K562 (cell line): ENCODE measurements around the gene MACF1. TPM values are rescaled to one million over a fixed set of nuclear protein-coding genes. Genes with fewer than 3 reads are reported as not detected.

Source experiments
- EP300 ChIP-seq: IDR thresholded peaks from 2 replicates; pipeline ENCODE4 v1.6.1; 2012; ENCODE audit warnings: low read length, improper control_type of control experiment
- ETV1 ChIP-seq: fragments of 450-650 bp; conservative IDR thresholded peaks from 2 replicates; pipeline ENCODE4 v1.6.1; 2016; ENCODE audit warnings: missing genetic modification characterization, control low read depth, low read depth, missing compliant biosample characterization
- FOXK2 ChIP-seq, 2 experiments: fragments of 450-650 bp; IDR thresholded peaks in 1 of 2; conservative IDR thresholded peaks in 1 of 2; 2 replicates each; pipeline ENCODE4 v1.6.1; 2016; ENCODE audit warnings: low read depth in 2 of 2, mild to moderate bottlenecking in 1 of 2
- GABPB2 ChIP-seq: fragments of 250-450 bp; sonication (Bioruptor Pico); conservative IDR thresholded peaks from 2 replicates; pipeline ENCODE4 v1.5.1; 2021; ENCODE audit warnings: mild to moderate bottlenecking
- GTF2F1 ChIP-seq: IDR thresholded peaks from 2 replicates; pipeline ENCODE4 v1.6.1; 2011; ENCODE audit warnings: low read depth, low read length, improper control_type of control experiment
- KDM5B ChIP-seq: fragments of 200-600 bp; sonication (generic); IDR thresholded peaks from 2 replicates; pipeline ENCODE4 v1.6.1; 2012; ENCODE audit warnings: low read depth, mild to moderate bottlenecking, moderate library complexity, low read length, control low read depth, inconsistent platforms; ENCODE audit not compliant: insufficient replicate concordance
- NFIC ChIP-seq: fragments of 450-650 bp; IDR thresholded peaks from 2 replicates; pipeline ENCODE4 v1.6.1; 2017; ENCODE audit warnings: mild to moderate bottlenecking, inconsistent platforms
- RCOR1 ChIP-seq, 2 experiments: IDR thresholded peaks; 2 replicates each; pipeline ENCODE4 v1.6.1; 2012; ENCODE audit warnings: low read depth in 2 of 2, low read length in 2 of 2, borderline replicate concordance in 1 of 2, improper control_type of control experiment in 1 of 2
- TCF3 ChIP-seq: sonication (generic); formaldehyde crosslinking; IDR thresholded peaks from 2 replicates; pipeline ENCODE4 v1.4.0; 2020; ENCODE audit warnings: mild to moderate bottlenecking, missing genetic modification reagents
- TFAM ChIP-seq: fragments of 250-450 bp; sonication (Bioruptor Pico); conservative IDR thresholded peaks from 2 replicates; pipeline ENCODE4 v1.5.0; 2021; ENCODE audit warnings: mild to moderate bottlenecking, moderate library complexity
- TGIF2 ChIP-seq: sonication (generic); formaldehyde crosslinking; IDR thresholded peaks from 2 replicates; pipeline ENCODE4 v1.8.1; 2022; ENCODE audit warnings: mild to moderate bottlenecking, missing genetic modification reagents, moderate library complexity
- TOE1 ChIP-seq, 2 experiments: fragments of 450-650 bp in 1 of 2; sonication (generic) in 1 of 2; formaldehyde crosslinking in 1 of 2; IDR thresholded peaks; 2 replicates each; pipeline versions ENCODE4 v1.7.1 to v1.8.0; 2016 to 2022; ENCODE audit warnings: borderline replicate concordance in 2 of 2, mild to moderate bottlenecking in 2 of 2, antibody characterized with exemption in 1 of 2, inconsistent platforms in 1 of 2, low read depth in 1 of 2, missing genetic modification reagents in 1 of 2, moderate library complexity in 1 of 2
- ZNF644 ChIP-seq: fragments of 200-800 bp; sonication (Bioruptor generic); IDR thresholded peaks from 2 replicates; pipeline ENCODE4 v1.6.1; 2016; ENCODE audit warnings: low read depth, missing genetic modification characterization, missing compliant biosample characterization
- ZNF696 ChIP-seq: fragments of 250-450 bp; sonication (Bioruptor Pico); conservative IDR thresholded peaks from 2 replicates; pipeline ENCODE4 v1.4.0; 2020; ENCODE audit warnings: mild to moderate bottlenecking, moderate library complexity
- polyA plus RNA-seq, 8 experiments: library from polyadenylated mRNA; depleted of rRNA in 4 of 8; stranded (reverse) in 5 of 8; unstranded in 3 of 8; fragments of >200 nt; fragmentation: Nextera tagmentation in 2 of 8; fragmentation: Illumina TruSeq in 1 of 8; extraction: Ambion mirVana in 2 of 8; extraction: Trizol in 1 of 8; gene quantifications; 2 replicates each; pipeline versions ENCODE4 v1.2.1 to v1.2.3, GENCODE V29; 2011 to 2014; ENCODE audit warnings: inconsistent platforms in 1 of 8, missing spikeins in 1 of 8
- total RNA-seq, 7 experiments: library from RNA; depleted of rRNA in 6 of 7; stranded (reverse); fragments of >200 nt in 6 of 7; fragmentation: Illumina TruSeq in 2 of 7; extraction: Trizol in 2 of 7; gene quantifications; 2 replicates each; pipeline versions ENCODE4 v1.2.1 to v1.2.3, GENCODE V29; 2011 to 2021; ENCODE audit warnings: low replicate concordance in 1 of 7
- TF ChIP-seq, protein P1 (sequence below), 2 experiments: fragments of 200-800 bp in 1 of 2; sonication (Bioruptor generic) in 1 of 2; sonication (generic) in 1 of 2; formaldehyde crosslinking in 1 of 2; IDR thresholded peaks in 1 of 2; conservative IDR thresholded peaks in 1 of 2; 2 replicates each; pipeline versions ENCODE4 v1.5.0 to v1.6.1; 2016 to 2020; ENCODE audit warnings: missing compliant biosample characterization in 1 of 2, missing genetic modification characterization in 1 of 2, missing genetic modification reagents in 1 of 2
- TF ChIP-seq, protein P2 (sequence below): fragments of 450-650 bp; IDR thresholded peaks from 2 replicates; pipeline ENCODE4 v1.6.1; 2014; ENCODE audit warnings: low read depth, mild to moderate bottlenecking, moderate library complexity, borderline replicate concordance
- TF ChIP-seq, protein P3 (sequence below), 2 experiments: fragments of 150-350 bp in 1 of 2; IDR thresholded peaks; 2 replicates each; pipeline ENCODE4 v1.6.1; 2012 to 2016; ENCODE audit warnings: low read depth in 2 of 2, low read length in 2 of 2, mild to moderate bottlenecking in 1 of 2, moderate library complexity in 1 of 2
- TF ChIP-seq, protein P4 (sequence below): IDR thresholded peaks from 2 replicates; pipeline ENCODE4 v1.6.1; 2016; ENCODE audit warnings: missing genetic modification characterization, missing compliant biosample characterization

MACF1 gene
- total and polyA plus RNA-seq, 9 of the 15 experiments (the other 6 are each of a cell fraction or from before 2014, with no cell fraction given): 13.2 to 232 (median 112) TPM

DNA sequence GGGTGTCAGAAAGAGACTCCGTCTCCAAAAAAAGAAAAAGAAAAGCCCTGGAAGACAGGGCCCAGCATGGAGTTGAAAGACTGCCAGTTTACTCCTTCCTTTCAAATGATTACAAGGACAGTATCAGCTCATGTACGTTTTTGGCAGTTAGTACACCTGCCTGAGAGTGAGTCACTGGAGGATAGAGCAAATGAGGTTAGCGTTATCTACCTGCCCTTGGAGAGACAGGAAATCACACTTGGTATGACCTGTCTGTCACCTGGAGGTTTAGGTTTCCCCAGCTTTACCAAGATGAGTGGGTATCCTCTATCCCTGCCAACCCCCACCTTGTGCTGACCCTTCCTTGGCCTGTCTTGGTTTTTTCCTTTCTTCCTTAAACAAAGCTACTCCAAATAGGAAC, 190.1 kb downstream of the MACF1 start (continued):
- TF ChIP-seq ZNF644 (tag) (no peak), RCOR1 (IDR thresholded peaks at IDR 0.05; ENCODE audit: borderline replicate concordance in 1 of 2, low read depth in 2 of 2, low read length in 2 of 2) (no peak), GTF2F1 (no peak), ETV1 (tag) (no peak), EP300 (peak; percentile 64; the same call in 1 of the 2 replicates), TCF3 (CRISPR knock-in tag) (no peak), TGIF2 (no peak), KDM5B (no peak), GABPB2 (no peak), TFAM (no peak), ZNF696 (CRISPR knock-in tag) (no peak), TOE1 (IDR thresholded peaks at IDR 0.05; ENCODE audit: borderline replicate concordance) (no peak), TOE1 (CRISPR knock-in tag; IDR thresholded peaks at IDR 0.05; ENCODE audit: borderline replicate concordance, low read depth) (no peak), FOXK2 (conservative IDR thresholded peaks at IDR 0.05 in 1 of 2, IDR thresholded peaks at IDR 0.05 in 1 of 2; ENCODE audit: low read depth in 2 of 2) (no peak), NFIC (0 out of 2 replicates have a peak, but pooled peaks have one; percentile 22)
- TF ChIP-seq, protein P1, sequence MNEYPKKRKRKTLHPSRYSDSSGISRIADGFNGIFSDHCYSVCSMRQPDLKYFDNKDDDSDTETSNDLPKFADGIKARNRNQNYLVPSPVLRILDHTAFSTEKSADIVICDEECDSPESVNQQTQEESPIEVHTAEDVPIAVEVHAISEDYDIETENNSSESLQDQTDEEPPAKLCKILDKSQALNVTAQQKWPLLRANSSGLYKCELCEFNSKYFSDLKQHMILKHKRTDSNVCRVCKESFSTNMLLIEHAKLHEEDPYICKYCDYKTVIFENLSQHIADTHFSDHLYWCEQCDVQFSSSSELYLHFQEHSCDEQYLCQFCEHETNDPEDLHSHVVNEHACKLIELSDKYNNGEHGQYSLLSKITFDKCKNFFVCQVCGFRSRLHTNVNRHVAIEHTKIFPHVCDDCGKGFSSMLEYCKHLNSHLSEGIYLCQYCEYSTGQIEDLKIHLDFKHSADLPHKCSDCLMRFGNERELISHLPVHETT (CRISPR knock-in tag; conservative IDR thresholded peaks at IDR 0.05 in 1 of 2, IDR thresholded peaks at IDR 0.05 in 1 of 2): no peak
- TF ChIP-seq, protein P2, sequence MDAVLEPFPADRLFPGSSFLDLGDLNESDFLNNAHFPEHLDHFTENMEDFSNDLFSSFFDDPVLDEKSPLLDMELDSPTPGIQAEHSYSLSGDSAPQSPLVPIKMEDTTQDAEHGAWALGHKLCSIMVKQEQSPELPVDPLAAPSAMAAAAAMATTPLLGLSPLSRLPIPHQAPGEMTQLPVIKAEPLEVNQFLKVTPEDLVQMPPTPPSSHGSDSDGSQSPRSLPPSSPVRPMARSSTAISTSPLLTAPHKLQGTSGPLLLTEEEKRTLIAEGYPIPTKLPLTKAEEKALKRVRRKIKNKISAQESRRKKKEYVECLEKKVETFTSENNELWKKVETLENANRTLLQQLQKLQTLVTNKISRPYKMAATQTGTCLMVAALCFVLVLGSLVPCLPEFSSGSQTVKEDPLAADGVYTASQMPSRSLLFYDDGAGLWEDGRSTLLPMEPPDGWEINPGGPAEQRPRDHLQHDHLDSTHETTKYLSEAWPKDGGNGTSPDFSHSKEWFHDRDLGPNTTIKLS: no peak
- TF ChIP-seq, protein P3, sequence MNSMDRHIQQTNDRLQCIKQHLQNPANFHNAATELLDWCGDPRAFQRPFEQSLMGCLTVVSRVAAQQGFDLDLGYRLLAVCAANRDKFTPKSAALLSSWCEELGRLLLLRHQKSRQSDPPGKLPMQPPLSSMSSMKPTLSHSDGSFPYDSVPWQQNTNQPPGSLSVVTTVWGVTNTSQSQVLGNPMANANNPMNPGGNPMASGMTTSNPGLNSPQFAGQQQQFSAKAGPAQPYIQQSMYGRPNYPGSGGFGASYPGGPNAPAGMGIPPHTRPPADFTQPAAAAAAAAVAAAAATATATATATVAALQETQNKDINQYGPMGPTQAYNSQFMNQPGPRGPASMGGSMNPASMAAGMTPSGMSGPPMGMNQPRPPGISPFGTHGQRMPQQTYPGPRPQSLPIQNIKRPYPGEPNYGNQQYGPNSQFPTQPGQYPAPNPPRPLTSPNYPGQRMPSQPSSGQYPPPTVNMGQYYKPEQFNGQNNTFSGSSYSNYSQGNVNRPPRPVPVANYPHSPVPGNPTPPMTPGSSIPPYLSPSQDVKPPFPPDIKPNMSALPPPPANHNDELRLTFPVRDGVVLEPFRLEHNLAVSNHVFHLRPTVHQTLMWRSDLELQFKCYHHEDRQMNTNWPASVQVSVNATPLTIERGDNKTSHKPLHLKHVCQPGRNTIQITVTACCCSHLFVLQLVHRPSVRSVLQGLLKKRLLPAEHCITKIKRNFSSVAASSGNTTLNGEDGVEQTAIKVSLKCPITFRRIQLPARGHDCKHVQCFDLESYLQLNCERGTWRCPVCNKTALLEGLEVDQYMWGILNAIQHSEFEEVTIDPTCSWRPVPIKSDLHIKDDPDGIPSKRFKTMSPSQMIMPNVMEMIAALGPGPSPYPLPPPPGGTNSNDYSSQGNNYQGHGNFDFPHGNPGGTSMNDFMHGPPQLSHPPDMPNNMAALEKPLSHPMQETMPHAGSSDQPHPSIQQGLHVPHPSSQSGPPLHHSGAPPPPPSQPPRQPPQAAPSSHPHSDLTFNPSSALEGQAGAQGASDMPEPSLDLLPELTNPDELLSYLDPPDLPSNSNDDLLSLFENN (IDR thresholded peaks at IDR 0.05; ENCODE audit: low read depth in 2 of 2, low read length in 2 of 2): no peak
- TF ChIP-seq, protein P4, sequence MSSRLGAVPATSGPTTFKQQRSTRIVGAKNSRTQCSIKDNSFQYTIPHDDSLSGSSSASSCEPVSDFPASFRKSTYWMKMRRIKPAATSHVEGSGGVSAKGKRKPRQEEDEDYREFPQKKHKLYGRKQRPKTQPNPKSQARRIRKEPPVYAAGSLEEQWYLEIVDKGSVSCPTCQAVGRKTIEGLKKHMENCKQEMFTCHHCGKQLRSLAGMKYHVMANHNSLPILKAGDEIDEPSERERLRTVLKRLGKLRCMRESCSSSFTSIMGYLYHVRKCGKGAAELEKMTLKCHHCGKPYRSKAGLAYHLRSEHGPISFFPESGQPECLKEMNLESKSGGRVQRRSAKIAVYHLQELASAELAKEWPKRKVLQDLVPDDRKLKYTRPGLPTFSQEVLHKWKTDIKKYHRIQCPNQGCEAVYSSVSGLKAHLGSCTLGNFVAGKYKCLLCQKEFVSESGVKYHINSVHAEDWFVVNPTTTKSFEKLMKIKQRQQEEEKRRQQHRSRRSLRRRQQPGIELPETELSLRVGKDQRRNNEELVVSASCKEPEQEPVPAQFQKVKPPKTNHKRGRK (tag): no peak
